Muscle of leg (tissue), 11 donors: ENCODE results near the gene RABGAP1L. TPM values are rescaled to one million over a fixed set of nuclear protein-coding genes. Genes with fewer than 3 reads are reported as not detected.

Source experiments
- DNase-seq: peaks from one replicate; pipeline ENCODE4 v3.0.0; 2013
- H3K27ac ChIP-seq: one replicate; pipeline ENCODE4 v1.5.1; 2013; ENCODE audit warnings: mild to moderate bottlenecking, low read length, control low read depth
- H3K27me3 ChIP-seq: one replicate; pipeline ENCODE4 v1.6.1; 2013; ENCODE audit warnings: low read length; ENCODE audit not compliant: control insufficient read depth, insufficient read depth
- H3K36me3 ChIP-seq: one replicate; pipeline ENCODE4 v1.6.1; 2013; ENCODE audit warnings: low read length; ENCODE audit not compliant: control insufficient read depth, insufficient read depth
- H3K4me1 ChIP-seq: one replicate; pipeline ENCODE4 v1.6.1; 2013; ENCODE audit warnings: low read length; ENCODE audit not compliant: control insufficient read depth, insufficient read depth
- H3K4me3 ChIP-seq: one replicate; pipeline ENCODE4 v1.5.1; 2013; ENCODE audit warnings: low read length, control low read depth
- H3K9me3 ChIP-seq: replicated peaks from 2 replicates; pipeline ENCODE4 v1.6.1; 2013; ENCODE audit warnings: low read depth, low read length; ENCODE audit not compliant: control insufficient read depth
- WGBS: methylation state at CpG from one replicate; pipeline ENCODE4 v1.1.5; 2013; ENCODE audit warnings: missing lambda C conversion rate; ENCODE audit not compliant: insufficient coverage; 5-methylcytosine and 5-hydroxymethylcytosine counted together
- polyA plus RNA-seq, 8 donors: library from polyadenylated mRNA; unstranded; fragments of 120-200 nt; gene quantifications; one replicate each; pipeline versions ENCODE4 v1.2.1 to v1.2.3, GENCODE V29; 2013; ENCODE audit warnings: inconsistent platforms in 1 of 8, low replicate concordance in 1 of 8; ENCODE audit not compliant: insufficient read length in 8 of 8, insufficient read depth in 1 of 8
- total RNA-seq: library from RNA; stranded (reverse); fragments of 120-200 nt; gene quantifications from one replicate; pipeline ENCODE4 v1.2.4, GENCODE V29; 2013

RABGAP1L gene
- total and polyA plus RNA-seq, 9 donors: 9.8 to 27.2 (median 11.6) TPM

DNA sequence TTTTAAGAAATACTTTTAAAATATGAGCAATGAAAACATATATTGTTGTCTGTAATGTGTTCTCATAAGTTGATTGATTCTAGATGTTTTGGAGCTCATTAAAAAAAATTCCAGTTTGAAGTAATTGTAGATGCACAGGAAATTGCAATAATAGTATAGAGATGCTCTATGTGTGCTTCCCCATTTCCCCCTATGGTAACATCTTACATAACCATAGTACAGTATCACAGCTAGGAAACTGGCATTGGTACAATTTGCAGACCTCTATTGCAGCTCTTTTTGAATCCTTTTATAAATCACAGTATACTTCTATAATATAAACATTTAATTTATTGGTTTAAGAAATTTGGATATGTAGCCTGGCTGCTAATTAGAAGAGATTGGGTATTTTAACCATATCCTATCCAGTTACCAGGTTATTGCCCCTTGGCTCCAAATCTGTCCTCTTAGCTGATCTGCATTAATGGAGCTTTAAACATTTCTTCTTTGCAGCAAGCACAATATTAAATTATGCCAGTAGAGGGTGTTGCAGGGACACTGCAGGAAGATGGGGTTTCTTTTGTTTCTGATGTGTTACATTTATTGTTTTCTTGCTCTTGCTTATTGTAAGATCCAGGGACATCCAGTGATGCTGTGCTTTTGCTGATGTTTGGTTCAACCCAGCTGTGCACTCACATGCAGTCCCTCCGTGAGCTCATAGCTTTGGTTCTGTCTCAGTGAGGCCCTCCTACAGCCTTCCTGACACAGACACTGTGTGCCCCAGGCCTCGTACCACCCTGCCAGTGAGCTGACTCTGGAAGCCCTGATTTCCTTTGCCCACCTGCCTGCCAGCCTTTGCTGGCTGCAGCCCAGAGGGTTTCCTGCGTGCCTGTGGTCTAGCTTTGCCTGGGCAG is 103.3 kb downstream of the RABGAP1L start:
- no peaks in the 10 kb centered on the region for H3K27me3 ChIP-seq

DNA sequence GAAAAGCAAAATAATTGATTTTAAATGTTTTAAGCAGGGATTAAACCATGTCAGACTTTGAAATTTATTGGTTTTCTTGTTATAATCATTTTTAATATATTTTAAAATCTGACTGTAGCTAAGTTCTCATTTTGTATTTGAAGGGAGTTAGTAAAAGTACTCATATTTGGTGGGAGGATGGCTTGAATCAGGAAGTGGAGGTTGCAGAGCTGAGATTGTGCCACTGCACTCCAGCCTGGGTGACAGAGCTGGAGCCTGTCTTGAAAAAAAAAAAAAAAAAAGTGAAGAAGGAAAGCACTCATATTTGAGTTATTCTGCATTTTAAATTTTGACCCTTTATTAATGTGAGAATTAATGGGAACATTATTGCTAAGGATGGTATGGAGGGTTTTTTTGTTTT is 106.0 kb downstream of the RABGAP1L start:
- H3K9me3 ChIP-seq: no peaks in the 10 kb centered on the region
- no peak overlapping the region for H3K4me3 ChIP-seq
- H3K27ac ChIP-seq: no peak overlapping the region
- H3K36me3 ChIP-seq: no peaks in the 10 kb centered on the region
- no peaks in the 10 kb centered on the region for H3K27me3 ChIP-seq
- H3K4me1 ChIP-seq: peaks cover 2% of the 10 kb centered on the region
- no peak for DNase-seq

More for the DNA sequence above, 103.3 kb downstream of the RABGAP1L start:
- H3K4me1 ChIP-seq: peaks cover 2% of the 10 kb centered on the region
- no peaks in the 10 kb centered on the region for H3K36me3 ChIP-seq
- 60% methylated on average over 3 of the region's 3 CpGs for WGBS
- no peak overlapping the region for H3K4me3 ChIP-seq
- no peak overlapping the region for H3K27ac ChIP-seq
- no peaks in the 10 kb centered on the region for H3K9me3 ChIP-seq
- peak; percentile 61 for DNase-seq

DNA sequence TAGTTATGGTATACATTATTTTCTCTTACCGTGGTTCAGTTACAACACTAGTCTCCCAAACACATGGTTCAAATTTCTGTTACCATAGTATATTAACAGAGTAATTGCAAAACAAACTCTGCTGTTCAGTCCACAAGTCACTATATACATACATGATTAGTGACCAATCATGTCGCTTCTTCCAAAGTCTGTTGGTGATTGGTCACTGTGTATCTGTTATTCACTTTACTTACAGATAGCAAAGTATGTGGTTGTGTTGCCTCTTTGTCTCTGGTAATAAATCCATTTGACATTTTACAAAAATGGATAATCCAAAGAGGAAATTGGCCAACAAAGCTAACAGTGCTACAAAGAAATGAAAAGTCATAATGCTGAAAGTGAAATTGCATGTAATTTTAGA is 107.2 kb downstream of the RABGAP1L start:
- WGBS: no CpG with 5 or more reads among the region's 2 CpGs

DNA sequence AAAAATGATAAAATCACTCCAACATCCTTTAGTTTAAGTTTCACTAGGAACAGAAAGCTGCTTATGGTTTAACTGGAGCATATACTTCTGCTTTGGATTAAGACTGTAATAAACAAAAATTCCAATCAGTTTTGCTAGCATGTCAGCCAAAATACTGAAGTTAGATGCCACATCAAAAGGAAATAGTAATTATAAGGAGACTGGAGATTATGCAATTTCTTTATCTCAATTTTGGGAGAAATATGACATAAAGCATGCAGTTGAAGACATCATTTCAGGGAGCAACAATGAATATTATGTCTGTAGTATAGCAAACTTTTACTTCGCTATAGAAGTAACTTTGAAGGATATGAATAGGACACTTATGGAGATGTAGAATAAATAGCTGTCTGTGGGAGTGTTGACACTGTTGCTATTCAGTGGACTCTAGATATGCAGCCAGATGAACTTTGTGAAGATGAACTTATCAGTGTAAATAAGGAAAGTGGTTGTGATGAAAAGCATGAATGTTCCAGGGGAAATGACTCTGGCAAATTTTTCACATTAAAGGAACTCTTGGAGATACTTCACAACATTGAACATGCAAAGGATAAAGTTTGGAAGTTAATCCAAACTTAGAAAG is 107.8 kb downstream of the RABGAP1L start:
- peak; percentile 4 for DNase-seq
- H3K27ac ChIP-seq: no peak overlapping the region

More for the DNA sequence above, 107.2 kb downstream of the RABGAP1L start:
- no peaks in the 10 kb centered on the region for H3K9me3 ChIP-seq
- no peaks in the 10 kb centered on the region for H3K36me3 ChIP-seq
- no peaks in the 10 kb centered on the region for H3K27me3 ChIP-seq
- H3K4me3 ChIP-seq: no peak overlapping the region
- no peak overlapping the region for H3K27ac ChIP-seq
- no peak for DNase-seq
- peaks cover 2% of the 10 kb centered on the region for H3K4me1 ChIP-seq

DNA sequence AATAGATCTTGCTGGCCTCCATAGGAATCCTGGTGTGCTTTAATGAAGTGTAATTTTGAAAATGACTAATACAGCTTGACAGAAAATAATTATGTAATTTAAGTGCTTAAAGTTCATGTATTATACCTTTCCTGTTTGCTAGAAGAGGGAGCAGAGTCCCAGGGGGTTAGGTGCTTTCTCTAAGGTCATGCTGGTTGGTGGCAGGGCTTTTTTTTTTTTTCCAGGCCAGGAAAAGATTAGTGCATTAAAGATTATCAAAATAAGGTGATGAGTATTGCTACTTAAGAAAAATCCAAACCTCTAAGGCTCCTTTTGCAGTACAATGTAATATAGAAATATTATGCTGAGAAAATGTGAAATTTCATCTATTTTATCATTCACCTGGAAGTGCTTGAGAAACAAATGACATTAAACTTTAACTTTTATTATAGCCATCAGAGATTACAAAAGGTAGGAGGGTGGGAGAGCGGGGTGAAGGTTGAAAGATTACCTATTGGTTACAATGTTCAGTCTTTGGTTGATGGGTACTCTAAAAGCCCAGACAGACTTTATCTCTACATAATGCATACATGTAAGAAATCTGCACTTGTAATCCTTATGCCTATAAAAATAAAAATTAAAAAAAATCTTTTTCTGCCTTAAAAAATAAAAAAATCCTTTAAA is 110.8 kb downstream of the RABGAP1L start:
- Histone ChIP-seq H3K27me3 (no peaks in the 10 kb centered on the region), H3K4me3 (no peak overlapping the region), H3K27ac (no peak overlapping the region), H3K36me3 (no peaks in the 10 kb centered on the region), H3K4me1 (no peaks in the 10 kb centered on the region), H3K9me3 (no peaks in the 10 kb centered on the region)
- no CpG with 5 or more reads among the region's 1 CpG for WGBS
- no peak for DNase-seq

More for the DNA sequence above, 107.8 kb downstream of the RABGAP1L start:
- Histone ChIP-seq H3K27me3 (no peaks in the 10 kb centered on the region), H3K4me1 (peaks cover 2% of the 10 kb centered on the region), H3K36me3 (no peaks in the 10 kb centered on the region), H3K4me3 (no peak overlapping the region), H3K9me3 (no peaks in the 10 kb centered on the region)
- 86% methylated on average over 1 of the region's 1 CpG for WGBS

DNA sequence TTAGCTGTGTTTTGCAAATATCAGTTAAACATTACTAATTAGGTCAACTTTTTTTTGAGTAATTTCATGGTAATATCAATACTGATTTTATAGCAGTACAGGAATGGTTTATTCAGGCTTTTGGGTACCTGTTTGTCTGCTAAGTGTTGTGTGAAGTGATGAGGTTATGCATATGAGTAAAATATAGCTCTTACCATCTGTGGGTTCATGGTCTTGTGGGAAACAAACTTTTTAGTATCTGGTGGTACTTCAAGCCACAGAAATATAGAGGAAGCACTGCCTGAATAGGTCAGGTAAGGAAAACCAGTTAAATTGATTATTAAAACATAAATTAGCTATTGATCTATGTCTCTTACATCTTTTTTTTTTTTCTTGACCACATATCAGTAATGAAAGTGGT is 113.9 kb downstream of the RABGAP1L start:
- DNase-seq: no peak
- no peak overlapping the region for H3K27ac ChIP-seq
- no peaks in the 10 kb centered on the region for H3K27me3 ChIP-seq
- no peak overlapping the region for H3K4me3 ChIP-seq
- no peaks in the 10 kb centered on the region for H3K36me3 ChIP-seq
- no peaks in the 10 kb centered on the region for H3K9me3 ChIP-seq
- H3K4me1 ChIP-seq: no peaks in the 10 kb centered on the region

DNA sequence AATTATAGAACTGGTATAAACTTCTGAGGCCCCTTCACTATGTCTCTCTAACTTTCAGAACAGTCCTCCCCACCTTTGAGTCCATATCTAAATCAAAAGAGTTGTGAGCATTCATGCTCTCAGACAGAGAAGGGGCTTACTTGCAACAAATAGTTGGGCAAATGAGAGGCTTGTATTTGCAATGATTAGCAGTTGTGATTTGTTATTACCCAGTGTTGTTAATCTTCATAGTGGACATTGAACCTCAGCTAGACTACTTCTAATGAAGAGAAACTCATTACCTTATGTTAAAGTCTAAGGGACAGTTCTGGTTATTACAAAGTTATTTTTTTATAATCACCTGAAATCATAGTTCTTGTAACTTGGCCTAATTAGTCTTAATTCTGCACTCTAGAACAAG is 114.5 kb downstream of the RABGAP1L start:
- no peaks in the 10 kb centered on the region for H3K9me3 ChIP-seq
- DNase-seq: no peak
- no peaks in the 10 kb centered on the region for H3K36me3 ChIP-seq
- H3K4me3 ChIP-seq: no peak overlapping the region
- H3K4me1 ChIP-seq: no peaks in the 10 kb centered on the region
- no peak overlapping the region for H3K27ac ChIP-seq
- no peaks in the 10 kb centered on the region for H3K27me3 ChIP-seq

DNA sequence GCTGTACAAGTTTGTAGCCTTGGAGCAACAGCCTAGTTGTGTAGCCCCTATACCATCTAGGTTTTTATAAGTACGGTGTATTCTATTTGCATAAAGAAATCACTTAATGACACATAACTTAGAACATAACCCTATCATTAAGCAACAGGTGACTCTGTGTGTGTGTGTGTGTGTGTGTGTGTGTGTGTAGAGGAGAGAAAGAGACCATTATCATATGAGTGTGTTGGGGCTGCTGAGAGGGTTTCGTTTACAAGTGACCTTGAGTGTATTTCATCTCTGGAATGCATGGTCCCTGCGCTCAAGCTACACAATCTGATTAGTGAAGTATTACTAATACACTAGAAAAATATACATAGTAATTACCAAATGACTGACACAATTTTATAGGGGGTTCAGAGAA is 115.1 kb downstream of the RABGAP1L start:
- H3K27me3 ChIP-seq: no peaks in the 10 kb centered on the region
- H3K27ac ChIP-seq: no peak overlapping the region
- DNase-seq: no peak
- no peaks in the 10 kb centered on the region for H3K4me1 ChIP-seq
- no CpG with 5 or more reads among the region's 3 CpGs for WGBS
- H3K9me3 ChIP-seq: no peaks in the 10 kb centered on the region
- H3K36me3 ChIP-seq: no peaks in the 10 kb centered on the region
- H3K4me3 ChIP-seq: no peak overlapping the region

DNA sequence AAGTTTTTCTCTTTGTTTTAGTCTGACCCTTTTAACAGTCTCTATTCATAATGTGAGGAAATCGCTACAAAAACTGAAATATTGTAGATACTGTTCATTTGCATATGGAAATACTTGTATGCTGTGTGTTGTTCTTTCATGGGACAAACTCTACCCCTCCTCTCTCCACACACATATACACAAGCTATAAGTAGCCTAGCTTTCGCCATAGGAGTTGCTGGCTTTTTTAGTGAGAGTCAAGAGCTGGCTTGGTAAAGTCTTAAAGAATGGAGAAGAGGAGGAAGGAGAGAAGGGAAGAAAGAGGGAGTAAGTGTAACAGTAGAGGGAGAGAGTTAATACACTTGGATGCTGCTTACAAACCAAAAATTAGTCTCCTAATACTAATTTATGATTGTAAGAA is 115.6 kb downstream of the RABGAP1L start:
- H3K4me3 ChIP-seq: no peak overlapping the region
- no peak for DNase-seq
- no peak overlapping the region for H3K27ac ChIP-seq
- no peaks in the 10 kb centered on the region for H3K27me3 ChIP-seq
- no CpG with 5 or more reads among the region's 2 CpGs for WGBS
- no peaks in the 10 kb centered on the region for H3K36me3 ChIP-seq
- H3K9me3 ChIP-seq: no peaks in the 10 kb centered on the region
- no peaks in the 10 kb centered on the region for H3K4me1 ChIP-seq

DNA sequence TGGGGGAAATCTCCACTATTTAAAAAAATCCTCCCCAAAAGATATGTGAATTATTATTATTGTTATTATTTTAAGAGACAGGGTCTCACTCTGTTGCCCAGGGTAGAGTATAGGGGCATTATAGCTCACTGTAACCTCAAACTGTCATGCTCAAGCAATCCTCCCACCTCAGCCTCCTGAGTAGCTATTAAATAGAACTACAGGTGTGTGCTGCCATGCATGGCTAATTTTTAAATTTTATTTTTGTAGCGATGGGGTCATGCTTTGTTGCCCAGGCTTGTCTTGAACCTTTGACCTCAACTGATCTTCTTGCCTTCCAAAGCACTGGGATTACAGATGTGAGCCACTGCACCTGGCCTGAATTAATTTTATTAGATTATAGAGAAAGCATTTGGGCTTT is 116.8 kb downstream of the RABGAP1L start:
- Histone ChIP-seq H3K4me1 (no peaks in the 10 kb centered on the region), H3K27ac (no peak overlapping the region), H3K27me3 (no peaks in the 10 kb centered on the region), H3K9me3 (no peaks in the 10 kb centered on the region), H3K4me3 (no peak overlapping the region), H3K36me3 (peaks cover 3% of the 10 kb centered on the region)
- DNase-seq: no peak
- WGBS: no CpG with 5 or more reads among the region's 1 CpG
